GM12891 (cell line): Measurements from ENCODE around the gene ERLIN1.

ENCODE experiments used
- DNase-seq: peaks from one replicate; pipeline ENCODE4 v3.0.0; 2011; ENCODE audit warnings: low spot score; ENCODE audit not compliant: insufficient read length
- FAIRE-seq: peaks from 2 replicates; lab custom pipeline; 2011; peaks lifted over from hg19 to GRCh38; lab: Jason Lieb, UNC
- PAX5 ChIP-seq: IDR thresholded peaks from 2 replicates; pipeline ENCODE4 v1.6.1; 2011; ENCODE audit warnings: low read length, moderate library complexity, mild to moderate bottlenecking; ENCODE audit not compliant: insufficient read depth, severe bottlenecking
- POLR2A ChIP-seq: IDR thresholded peaks from 2 replicates; pipeline ENCODE4 v1.6.1; 2011; ENCODE audit warnings: low read depth, low read length, control low read depth
- POLR2AphosphoS5 ChIP-seq: IDR thresholded peaks from 2 replicates; pipeline ENCODE4 v1.6.1; 2011; ENCODE audit warnings: low read depth, low read length, control low read depth
- POU2F2 ChIP-seq: IDR thresholded peaks from 2 replicates; pipeline ENCODE4 v1.6.1; 2011; ENCODE audit warnings: low read depth, mild to moderate bottlenecking, control low read depth, low read length, moderate library complexity
- SPI1 ChIP-seq: IDR thresholded peaks from 2 replicates; pipeline ENCODE4 v1.6.1; 2011; ENCODE audit warnings: low read depth, low read length, control low read depth
- TAF1 ChIP-seq: IDR thresholded peaks from 2 replicates; pipeline ENCODE4 v1.6.1; 2011; ENCODE audit warnings: low read depth, low read length, control low read depth

ERLIN1 gene

GRCh38 chr10:100174699-100175677, 10.8 kb downstream of the ERLIN1 start:
- DNase-seq (no peak), FAIRE-seq (peak; percentile 79)
- no peak for TF ChIP-seq POLR2A
- no peak for TF ChIP-seq SPI1
- TF ChIP-seq POLR2AphosphoS5, result no peak
- TF ChIP-seq PAX5, result no peak
- no peak for TF ChIP-seq POU2F2
- no peak for TF ChIP-seq TAF1

GRCh38 chr10:100173035-100173434, 12.8 kb downstream of the ERLIN1 start:
- DNase-seq (no peak), FAIRE-seq (no peak)
- TF ChIP-seq POLR2AphosphoS5 (no peak), TAF1 (no peak), SPI1 (no peak), PAX5 (no peak), POLR2A (no peak), POU2F2 (no peak)

- DNase-seq (no peak), FAIRE-seq (peak; percentile 23)
- TF ChIP-seq SPI1 (no peak), POU2F2 (no peak), TAF1 (no peak), POLR2A (no peak), POLR2AphosphoS5 (no peak)
These were observed 13.5 kb downstream of the ERLIN1 start for GRCh38 chr10:100172349-100172748.

- no peak for FAIRE-seq
- DNase-seq, result no peak
- TF ChIP-seq POLR2A (no peak), TAF1 (no peak), PAX5 (no peak), POU2F2 (no peak), POLR2AphosphoS5 (no peak), SPI1 (no peak)
These were observed 17.6 kb downstream of the ERLIN1 start for GRCh38 chr10:100168313-100168643.

GRCh38 chr10:100167553-100168312, 18.1 kb downstream of the ERLIN1 start:
- TF ChIP-seq SPI1, result no peak
- no peak for TF ChIP-seq POU2F2
- no peak for TF ChIP-seq POLR2A
- no peak for TF ChIP-seq POLR2AphosphoS5
- no peak for TF ChIP-seq PAX5
- no peak for TF ChIP-seq TAF1
- no peak for FAIRE-seq
- no peak for DNase-seq

- DNase-seq, result no peak
- FAIRE-seq, result peak; percentile 81
- TF ChIP-seq POU2F2 (no peak), POLR2AphosphoS5 (no peak), SPI1 (no peak), TAF1 (no peak), PAX5 (no peak), POLR2A (no peak)
These were observed 21.9 kb downstream of the ERLIN1 start for GRCh38 chr10:100163704-100164621.

- FAIRE-seq, result no peak
- TF ChIP-seq SPI1, result no peak
- no peak for TF ChIP-seq POU2F2
- TF ChIP-seq PAX5, result no peak
- TF ChIP-seq TAF1, result no peak
- no peak for TF ChIP-seq POLR2A
- TF ChIP-seq POLR2AphosphoS5, result no peak
- DNase-seq, result no peak
These were observed 23.1 kb downstream of the ERLIN1 start for GRCh38 chr10:100162696-100163095.

GRCh38 chr10:100158044-100158805, 27.6 kb downstream of the ERLIN1 start:
- DNase-seq (peak; percentile 27), FAIRE-seq (peak; percentile 94)
- TF ChIP-seq POU2F2 (no peak), PAX5 (no peak), POLR2AphosphoS5 (no peak), SPI1 (no peak), TAF1 (no peak), POLR2A (no peak)
